ENCODE results near the gene TJAP1.

GRCh38 chr6:43493230-43493629, 15.9 kb downstream of the TJAP1 start:
- TF ChIP-seq EZH2 (IDR thresholded peaks at IDR 0.05) (no peak), POLR2AphosphoS5 (IDR thresholded peaks at IDR 0.05; ENCODE audit: borderline replicate concordance, low read depth, low read length) (no peak), FOXP2 (optimal IDR thresholded peaks at IDR 0.05; ENCODE audit: control extremely low read depth, extremely low read length, insufficient read depth) (no peak)
